ENCODE results near the gene CEP192. TPM values are rescaled to one million over a fixed set of nuclear protein-coding genes. Genes with fewer than 3 reads are reported as not detected.

Gene CEP192
- total and polyA plus RNA-seq, 2 donors (not counting 1 experiment from before 2014, with no cell fraction given) = 39.3 to 47.3 TPM

- no peak overlapping the region for H3K27ac ChIP-seq (ENCODE audit: low read length in 2 of 2)
- H3K4me3 ChIP-seq (ENCODE audit: control extremely low read depth in 1 of 5, extremely low read depth in 1 of 5, insufficient read depth in 1 of 5, low read depth in 2 of 5, low read length in 4 of 5) = no peak overlapping the region
- peaks cover 0 to 4% (median 0%) of the 10 kb centered on the region in 3 donors for H3K9me3 ChIP-seq (ENCODE audit: control extremely low read depth in 1 of 3, control insufficient read depth in 2 of 3, insufficient read depth in 1 of 3, low read length in 2 of 3)
- WGBS (ENCODE audit: insufficient coverage) = 84% methylated on average over 7 of the region's 10 CpGs
- DNase-seq (no peak), ATAC-seq (ENCODE audit: low read depth) (no peak)
- H3K9ac ChIP-seq (ENCODE audit: low read length) = no peak overlapping the region
- H3K79me2 ChIP-seq (ENCODE audit: control insufficient read depth, insufficient read depth, low read length) = no peaks in the 10 kb centered on the region
- no peaks in the 10 kb centered on the region for H3K27me3 ChIP-seq (replicated peaks in 1 of 4; ENCODE audit: control extremely low read depth in 1 of 4, control insufficient read depth in 3 of 4, insufficient read depth in 4 of 4, low read length in 3 of 4)
- peaks cover 10 to 77% of the 10 kb centered on the region in 2 experiments for H3K36me3 ChIP-seq (replicated peaks in 1 of 2; ENCODE audit: control extremely low read depth in 1 of 2, control insufficient read depth in 1 of 2, extremely low read depth in 1 of 2, insufficient read depth in 2 of 2, low read length in 1 of 2)
- no peaks in the 10 kb centered on the region for H3K27me3 Mint-ChIP-seq
- H3K4me2 ChIP-seq (replicated peaks; ENCODE audit: low read depth, low read length, poor library complexity, severe bottlenecking) = no peak overlapping the region
- H3K4me1 Mint-ChIP-seq = no peaks in the 10 kb centered on the region
- no peak overlapping the region for H3K4me3 Mint-ChIP-seq
- no peak overlapping the region for H2AFZ ChIP-seq (ENCODE audit: insufficient read depth, low read depth, low read length, poor library complexity, severe bottlenecking)
- H4K20me1 ChIP-seq (ENCODE audit: control insufficient read depth, insufficient read depth, low read length, poor library complexity, severe bottlenecking) = no peaks in the 10 kb centered on the region
- no peaks in the 10 kb centered on the region for H3K9me3 Mint-ChIP-seq (ENCODE audit: insufficient read depth)
- no peak overlapping the region for H3K27ac Mint-ChIP-seq
- CTCF ChIA-PET = no interaction called here
- TF ChIP-seq EZH2 (IDR thresholded peaks at IDR 0.05; ENCODE audit: borderline replicate concordance, insufficient read depth, low read depth, low read length, poor library complexity, severe bottlenecking) (no peak), CTCF (IDR thresholded peaks at IDR 0.05) (no peak)
- POLR2A ChIA-PET = no interaction called here
- intact Hi-C loops (cut with micrococcal nuclease) = no loop called here
- no peaks in the 10 kb centered on the region for H3K4me1 ChIP-seq (ENCODE audit: control insufficient read depth in 2 of 2, insufficient read depth in 2 of 2, low read length in 2 of 2)
These were observed 108.0 kb downstream of the CEP192 start for GRCh38 chr18:13099113-13099512.

GRCh38 chr18:13100942-13101658 is 109.9 kb downstream of the CEP192 start:
- no peak for TF ChIP-seq CTCF (IDR thresholded peaks at IDR 0.05)
- H3K4me1 Mint-ChIP-seq = no peaks in the 10 kb centered on the region
- no peak overlapping the region for H3K27ac ChIP-seq (ENCODE audit: low read length in 2 of 2)
- no peak overlapping the region for H3K9ac ChIP-seq (ENCODE audit: low read length)
- peaks cover 0 to 4% (median 0%) of the 10 kb centered on the region in 3 donors for H3K9me3 ChIP-seq (ENCODE audit: control extremely low read depth in 1 of 3, control insufficient read depth in 2 of 3, insufficient read depth in 1 of 3, low read length in 2 of 3)
- H2AFZ ChIP-seq (ENCODE audit: insufficient read depth, low read depth, low read length, poor library complexity, severe bottlenecking) = no peak overlapping the region
- H3K4me3 ChIP-seq (ENCODE audit: control extremely low read depth in 1 of 5, extremely low read depth in 1 of 5, insufficient read depth in 1 of 5, low read depth in 2 of 5, low read length in 4 of 5) = no peak overlapping the region
- no peaks in the 10 kb centered on the region for H3K9me3 Mint-ChIP-seq (ENCODE audit: insufficient read depth)
- no peak overlapping the region for H3K4me3 Mint-ChIP-seq
- no peaks in the 10 kb centered on the region for H3K79me2 ChIP-seq (ENCODE audit: control insufficient read depth, insufficient read depth, low read length)
- H3K27ac Mint-ChIP-seq = no peak overlapping the region
- H3K4me1 ChIP-seq (ENCODE audit: control insufficient read depth in 2 of 2, insufficient read depth in 2 of 2, low read length in 2 of 2) = no peaks in the 10 kb centered on the region
- no peak overlapping the region for H3K4me2 ChIP-seq (replicated peaks; ENCODE audit: low read depth, low read length, poor library complexity, severe bottlenecking)
- no peaks in the 10 kb centered on the region for H4K20me1 ChIP-seq (ENCODE audit: control insufficient read depth, insufficient read depth, low read length, poor library complexity, severe bottlenecking)
- no peak for DNase-seq
- intact Hi-C loops (cut with micrococcal nuclease) = no loop called here
- no peaks in the 10 kb centered on the region for H3K27me3 ChIP-seq (replicated peaks in 1 of 4; ENCODE audit: control extremely low read depth in 1 of 4, control insufficient read depth in 3 of 4, insufficient read depth in 4 of 4, low read length in 3 of 4)
- 98% methylated on average over 13 of the region's 14 CpGs for WGBS (ENCODE audit: insufficient coverage)
- peaks cover 3 to 81% of the 10 kb centered on the region in 2 experiments for H3K36me3 ChIP-seq (replicated peaks in 1 of 2; ENCODE audit: control extremely low read depth in 1 of 2, control insufficient read depth in 1 of 2, extremely low read depth in 1 of 2, insufficient read depth in 2 of 2, low read length in 1 of 2)
- ATAC-seq (ENCODE audit: low read depth) = no peak
- H3K27me3 Mint-ChIP-seq = no peaks in the 10 kb centered on the region
- ChIA-PET POLR2A (no interaction called here), CTCF (interaction anchor here (1.1 kb wide), 1 partner anchor 20 kb away, joined by 3 read pairs; no protein-coding TSS in a partner anchor)
